Daoy (cell line): ENCODE data around the gene MARK3. TPM values are rescaled to one million over a fixed set of nuclear protein-coding genes. Genes with fewer than 3 reads are reported as not detected.
A peak's percentile ranks its signal among the peaks of the same experiment; 100 is the strongest.

Experiments
- DNase-seq: peaks from one replicate; pipeline ENCODE4 v3.0.0-alpha.2; 2015; ENCODE audit warnings: low read depth
- total RNA-seq: library from RNA; depleted of rRNA; stranded (reverse); fragments of >200 nt; shearing (Covaris generic); gene quantifications from 2 replicates; pipeline ENCODE4 v1.2.3, GENCODE V29; 2014

Gene MARK3
- total RNA-seq, 1 experiment from 2014 or later = 64.8 TPM

DNA sequence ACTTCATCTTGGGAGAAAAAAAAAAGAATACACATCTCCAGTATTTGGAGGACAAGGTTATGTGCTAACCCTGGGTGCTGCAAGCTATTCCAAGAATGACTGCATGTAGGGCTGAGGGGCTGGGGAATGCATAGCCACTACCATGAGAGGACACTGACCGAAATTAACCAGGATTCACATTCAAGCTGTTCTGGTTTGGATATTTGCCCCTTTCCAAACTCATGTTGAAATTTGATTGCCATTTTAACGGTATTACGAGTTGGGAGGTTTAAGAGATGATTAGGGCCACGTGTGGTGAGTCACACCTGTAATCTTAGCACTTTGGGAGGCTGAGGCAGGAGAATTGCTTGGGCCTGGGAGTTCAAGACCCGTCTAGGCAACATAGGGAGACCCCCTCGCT is 18.5 kb upstream of the MARK3 start:
- no peak for DNase-seq

GRCh38 chr14:103367995-103368394 is 17.2 kb upstream of the MARK3 start:
- no peak for DNase-seq

DNA sequence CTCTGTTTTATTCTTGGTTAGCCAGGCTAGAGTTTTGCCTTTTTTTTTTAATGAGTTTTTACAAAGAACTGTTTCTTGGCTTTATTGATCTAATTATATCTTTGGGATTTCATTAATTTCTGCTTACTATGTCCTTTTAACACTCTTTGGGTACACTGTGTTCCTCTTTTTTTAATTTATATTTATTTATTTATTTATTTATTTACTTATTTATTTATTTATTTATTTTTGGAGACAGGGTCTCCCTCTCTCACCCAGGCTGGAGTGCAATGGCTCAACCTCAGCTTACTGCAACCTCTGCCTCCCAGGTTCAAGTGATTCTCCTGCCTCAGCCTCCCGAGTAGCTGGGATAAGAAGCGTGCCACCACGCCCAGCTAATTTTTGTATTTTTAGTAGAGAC is 15.1 kb upstream of the MARK3 start:
- no peak for DNase-seq

DNA sequence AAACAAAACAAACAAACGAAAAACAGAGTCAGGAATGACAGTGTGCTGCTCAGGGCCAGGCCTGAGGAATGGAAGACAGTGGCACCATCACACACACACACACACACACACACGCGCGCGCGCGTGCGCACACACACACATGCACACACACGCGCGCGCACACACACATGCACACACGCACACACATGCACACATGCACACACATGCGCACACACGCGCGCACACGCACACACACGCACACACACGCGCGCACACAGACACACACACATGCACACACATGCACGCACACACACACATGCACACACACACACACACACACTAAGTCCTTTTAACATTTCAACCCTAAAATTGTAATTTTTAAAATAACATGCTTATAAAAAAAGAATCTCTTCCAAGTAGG is 13.2 kb upstream of the MARK3 start:
- no peak for DNase-seq

- DNase-seq = peak; percentile 97
Observed at GRCh38 chr14:103372552-103373304, 12.5 kb upstream of the MARK3 start.

DNA sequence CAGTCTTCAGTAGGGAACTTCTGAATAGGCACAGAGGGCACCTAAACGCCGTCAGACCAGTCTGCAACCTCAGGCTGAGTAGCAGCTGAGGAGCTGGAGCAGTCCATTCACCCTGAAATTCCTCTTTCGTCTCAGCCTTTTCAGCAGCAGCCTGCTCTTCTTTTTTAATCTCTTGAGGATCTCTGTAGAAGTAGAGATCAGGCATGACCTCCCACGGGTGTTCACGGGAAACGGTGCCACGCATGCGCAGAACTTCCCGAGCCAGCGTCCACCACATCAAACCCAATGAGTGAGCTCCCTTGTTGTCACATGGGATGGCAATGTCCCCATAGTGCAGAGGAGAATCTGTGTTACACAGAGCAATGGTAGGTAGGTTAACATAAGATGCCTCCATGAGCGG is 11.1 kb upstream of the MARK3 start:
- DNase-seq = no peak

DNA sequence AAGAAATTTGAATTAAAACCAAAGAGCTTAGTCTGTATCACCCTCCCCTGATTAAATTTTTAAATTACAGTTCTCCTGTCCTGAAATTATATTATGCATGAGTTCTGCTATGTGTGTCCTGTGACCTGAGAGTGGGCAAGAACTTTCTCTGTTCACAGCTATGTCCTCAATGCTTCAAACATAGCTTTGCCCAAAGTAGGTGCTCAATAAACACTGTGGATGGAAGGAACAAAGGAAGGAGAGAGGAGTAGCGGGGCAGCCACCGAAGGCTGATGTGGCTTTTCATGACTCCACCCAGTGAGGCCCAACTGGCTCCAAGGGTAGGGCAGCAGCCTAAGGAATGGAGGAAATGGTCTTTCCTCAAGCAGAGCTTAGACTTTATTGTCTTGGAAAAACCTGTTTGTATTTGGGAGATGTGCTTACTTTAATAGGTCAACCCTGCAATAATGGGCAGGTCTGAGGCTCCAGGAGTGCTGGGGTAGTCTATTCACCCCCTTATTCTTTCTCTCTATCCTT is 7.6 kb upstream of the MARK3 start:
- no peak for DNase-seq

- DNase-seq = no peak
Observed at GRCh38 chr14:103378038-103378854, 7.0 kb upstream of the MARK3 start.

DNA sequence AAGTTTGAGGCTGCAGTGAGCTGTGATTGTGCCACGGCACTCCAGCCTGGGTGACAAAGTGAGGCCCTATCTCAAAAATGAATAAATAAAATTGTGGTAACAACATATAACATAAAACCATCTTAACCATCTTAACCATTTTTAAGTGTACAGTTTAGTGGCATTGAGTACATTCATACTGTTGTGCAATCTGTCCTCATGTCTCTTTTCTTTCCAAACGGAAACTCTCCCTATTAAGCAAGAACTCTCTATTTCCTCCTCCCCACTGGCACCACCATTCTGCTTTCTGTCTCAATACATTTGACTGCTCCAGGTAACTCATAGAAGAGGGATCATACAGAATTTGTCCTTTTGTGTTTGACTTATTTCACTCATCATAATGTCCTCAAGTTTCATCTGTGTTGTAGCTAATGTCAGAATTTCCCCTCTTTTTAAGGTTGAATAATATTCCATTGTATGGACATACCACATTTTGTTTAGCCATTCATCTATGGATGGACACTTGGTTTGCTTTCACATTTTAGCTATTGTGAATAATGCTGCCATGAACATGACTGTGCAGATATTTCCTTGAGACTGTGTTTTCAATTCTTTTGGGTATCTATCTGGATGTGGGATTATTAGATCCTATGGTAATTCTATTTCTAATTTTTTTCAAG is 4.4 kb upstream of the MARK3 start:
- no peak for DNase-seq

GRCh38 chr14:103382376-103382775 is 2.8 kb upstream of the MARK3 start:
- peak; percentile 59 for DNase-seq

DNA sequence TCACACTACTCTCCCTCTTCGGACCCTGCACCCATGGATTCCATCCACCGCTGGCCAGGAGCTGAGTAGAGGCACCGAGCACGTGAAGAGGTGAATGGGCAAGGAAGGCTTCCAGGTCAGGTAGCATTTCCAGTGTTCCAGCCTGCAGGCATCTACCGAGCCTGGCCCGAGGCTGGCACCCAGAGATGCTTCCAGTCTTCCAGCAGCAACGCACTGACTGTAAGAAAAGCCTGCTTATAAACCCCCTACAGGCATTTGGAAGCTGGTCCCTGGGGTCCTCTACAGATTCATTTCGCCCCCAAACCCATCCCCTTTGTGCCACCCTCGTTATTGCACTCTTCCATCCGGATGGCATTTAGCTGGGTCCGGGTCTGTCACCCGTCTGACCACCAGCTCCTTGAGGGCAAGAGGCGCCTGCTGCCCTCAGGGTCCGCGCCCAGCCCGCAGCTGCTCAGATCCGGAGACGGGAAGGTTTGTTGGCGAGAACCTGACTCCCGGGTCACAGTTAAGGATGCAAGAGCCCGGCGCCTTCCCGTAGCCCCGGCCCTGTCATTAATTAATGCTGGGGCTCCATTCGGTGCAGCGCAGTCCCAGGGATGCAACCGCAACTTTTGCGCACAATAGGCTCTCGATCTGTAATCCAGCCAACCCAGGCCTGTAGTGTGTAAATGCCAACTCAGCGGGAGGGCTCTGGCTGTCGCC is 614 bp upstream of the MARK3 start:
- no peak for DNase-seq

DNA sequence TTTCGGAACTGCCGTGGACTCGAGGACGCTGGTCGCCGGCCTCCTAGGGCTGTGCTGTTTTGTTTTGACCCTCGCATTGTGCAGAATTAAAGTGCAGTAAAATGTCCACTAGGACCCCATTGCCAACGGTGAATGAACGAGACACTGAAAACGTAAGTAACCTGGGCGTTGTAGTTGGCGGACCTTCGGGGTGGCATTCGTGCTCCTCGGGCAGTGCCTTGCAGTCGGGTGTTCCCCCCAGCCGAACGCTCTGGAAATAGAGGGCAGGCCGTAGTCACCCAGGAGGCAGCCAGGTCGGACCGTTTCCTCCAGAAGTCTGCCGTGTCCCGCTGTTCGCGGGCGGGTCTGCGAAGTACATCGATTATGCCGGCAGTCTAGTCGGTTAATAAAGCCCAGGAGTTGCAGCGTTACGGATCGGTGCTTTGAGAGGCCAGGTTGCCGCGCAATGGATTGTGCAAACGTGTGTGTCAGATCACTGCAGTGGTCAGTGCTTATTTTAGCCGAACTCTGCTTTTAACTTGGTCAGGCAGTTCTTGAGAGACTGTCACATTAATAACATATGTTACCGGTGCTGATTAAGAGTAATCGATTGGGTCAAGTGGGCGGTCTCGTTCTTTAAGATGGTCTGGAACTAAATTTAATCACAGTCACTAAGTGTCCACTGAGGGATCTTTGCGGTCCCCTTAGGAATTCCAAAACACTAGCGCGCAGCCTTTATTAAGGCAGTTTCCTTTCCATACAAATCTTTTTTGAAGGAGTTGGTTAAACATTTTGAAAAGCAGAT is 906 bp downstream of the MARK3 start:
- peak; percentile 21 for DNase-seq

GRCh38 chr14:103386713-103387329 is 1.6 kb downstream of the MARK3 start:
- no peak for DNase-seq

DNA sequence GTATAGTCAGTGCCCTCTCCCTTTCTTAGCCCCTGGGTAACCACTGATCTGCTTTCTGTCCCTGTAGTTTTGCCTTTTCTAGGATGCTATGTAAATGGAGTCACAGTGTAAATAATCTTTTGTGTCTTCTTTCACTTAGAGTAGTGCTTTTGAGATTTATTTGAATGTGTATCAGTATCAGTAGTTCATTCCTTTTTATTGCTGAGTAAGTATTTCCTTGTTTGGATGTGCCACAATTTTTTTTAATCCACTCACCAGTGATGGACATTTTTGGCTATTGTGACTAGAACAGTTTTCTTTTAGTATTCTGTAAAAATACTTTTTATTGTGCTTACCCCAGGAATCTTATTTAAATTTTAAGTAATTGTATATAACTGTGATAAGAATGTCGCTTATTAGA is 3.4 kb downstream of the MARK3 start:
- no peak for DNase-seq

- no peak for DNase-seq
Observed at GRCh38 chr14:103390605-103391004, 5.4 kb downstream of the MARK3 start.

DNA sequence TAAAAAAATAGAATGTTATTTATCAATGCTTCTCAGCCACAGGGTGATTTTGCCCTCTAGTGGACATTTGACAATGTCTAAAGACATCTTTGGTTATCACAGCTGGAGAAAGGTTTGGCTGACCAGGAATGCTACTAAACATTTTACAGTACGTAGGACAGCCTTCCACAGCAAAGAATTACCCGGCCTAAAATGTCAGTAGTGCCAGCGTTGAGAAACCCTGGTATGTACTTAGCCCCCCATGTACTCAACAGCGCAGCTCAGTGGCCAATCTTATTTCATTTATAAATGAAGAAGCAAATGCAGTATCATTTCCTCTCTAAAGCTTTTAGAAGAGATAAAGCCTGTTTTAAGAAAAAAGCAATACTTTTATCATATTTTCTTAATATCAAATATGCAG is 5.8 kb downstream of the MARK3 start:
- peak; percentile 51 for DNase-seq

- no peak for DNase-seq
Observed at GRCh38 chr14:103392106-103392505, 6.9 kb downstream of the MARK3 start.

- DNase-seq = no peak
Observed at GRCh38 chr14:103392572-103392971, 7.4 kb downstream of the MARK3 start.

DNA sequence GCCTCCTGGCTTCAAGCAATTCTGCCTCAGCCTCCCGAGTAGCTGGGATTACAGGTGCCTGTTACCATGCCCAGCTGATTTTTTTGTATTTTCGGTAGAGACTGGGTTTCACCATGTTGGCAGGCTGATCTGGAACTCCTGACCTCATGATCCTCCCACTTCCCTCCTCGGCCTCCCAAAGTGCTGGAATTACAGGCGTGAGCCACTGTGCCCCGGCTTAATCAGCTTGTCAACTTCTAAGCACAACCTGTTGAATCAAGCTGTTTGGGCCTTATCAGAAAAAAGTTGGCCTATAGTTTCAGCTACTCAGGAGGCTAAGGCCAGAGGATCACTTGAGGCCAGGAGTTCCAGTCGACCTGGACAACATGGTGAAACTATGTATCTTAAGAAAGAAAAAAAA is 7.9 kb downstream of the MARK3 start:
- no peak for DNase-seq
